Immature natural killer cell (primary cell): Measurements from ENCODE around the gene DMAC2. TPM values are rescaled to one million over a fixed set of nuclear protein-coding genes. Genes with fewer than 3 reads are reported as not detected.
"Not testable (repeated sequence)": the region's sequence is repeated elsewhere in the genome, so short reads cannot be mapped to it uniquely, and the experiment has no call there.

Source experiments
- DNase-seq, 3 donors: peaks; one replicate each; pipeline ENCODE4 v3.0.0; 2022; ENCODE audit warnings: mixed read lengths in 1 of 3
- H3K27ac Mint-ChIP-seq, 6 donors: one replicate each; pipeline ENCODE4 v1.8.0; 2020; ENCODE audit warnings: mixed read lengths in 6 of 6, mild to moderate bottlenecking in 5 of 6, inconsistent platforms in 4 of 6, moderate library complexity in 3 of 6
- H3K27me3 Mint-ChIP-seq, 3 donors: one replicate each; pipeline ENCODE4 v1.8.0; 2020 to 2021; ENCODE audit warnings: low read depth in 3 of 3, mild to moderate bottlenecking in 3 of 3, mixed read lengths in 3 of 3, moderate library complexity in 3 of 3, inconsistent platforms in 1 of 3
- H3K36me3 Mint-ChIP-seq, 3 donors: one replicate each; pipeline ENCODE4 v1.8.0; 2020; ENCODE audit warnings: mixed read lengths in 3 of 3, inconsistent platforms in 2 of 3, mild to moderate bottlenecking in 2 of 3
- H3K4me1 Mint-ChIP-seq, 2 donors: one replicate each; pipeline ENCODE4 v1.8.0; 2020; ENCODE audit warnings: inconsistent platforms in 2 of 2, mild to moderate bottlenecking in 2 of 2, mixed read lengths in 2 of 2, moderate library complexity in 1 of 2
- H3K4me3 Mint-ChIP-seq, 5 donors: one replicate each; pipeline ENCODE4 v1.8.0; 2020; ENCODE audit warnings: mild to moderate bottlenecking in 5 of 5, mixed read lengths in 5 of 5, inconsistent platforms in 3 of 5, moderate library complexity in 3 of 5
- H3K9me3 Mint-ChIP-seq, 6 donors: one replicate each; pipeline ENCODE4 v1.8.0; 2020; ENCODE audit warnings: mild to moderate bottlenecking in 6 of 6, mixed read lengths in 6 of 6, inconsistent platforms in 4 of 6, moderate library complexity in 3 of 6
- polyA plus RNA-seq, 3 donors: library from polyadenylated mRNA; unstranded; fragments of 300-500 nt; fragmentation: Illumina TruSeq; gene quantifications; one replicate each; pipeline ENCODE4 v1.2.3, GENCODE V29; 2021

DMAC2 gene
- polyA plus RNA-seq, 3 donors from 2014 or later, result 70.5 to 90.4 (median 77.3) TPM

- H3K4me3 Mint-ChIP-seq, result peak overlapping the region in 1 of 5 donors; percentile 57
- H3K27me3 Mint-ChIP-seq, result peaks cover 0 to 4% (median 0%) of the 10 kb centered on the region in 3 donors
- H3K4me1 Mint-ChIP-seq, result peaks cover 15 to 18% of the 10 kb centered on the region in 2 donors
- peaks cover 7 to 23% (median 11%) of the 10 kb centered on the region in 3 donors for H3K36me3 Mint-ChIP-seq
- H3K27ac Mint-ChIP-seq, result peak overlapping the region in 5 of 6 donors; percentile 46 to 74 (median 66)
- no peak for DNase-seq
- no peaks in the 10 kb centered on the region for H3K9me3 Mint-ChIP-seq
Measured at GRCh38 chr19:41410336-41411054, 29.2 kb downstream of the DMAC2 start.

- peaks cover 15 to 18% of the 10 kb centered on the region in 2 donors for H3K4me1 Mint-ChIP-seq
- H3K36me3 Mint-ChIP-seq, result peaks cover 7 to 20% (median 7%) of the 10 kb centered on the region in 3 donors
- H3K27ac Mint-ChIP-seq, result peak overlapping the region in 4 of 6 donors; percentile 36 to 74 (median 48)
- DNase-seq, result no peak
- H3K9me3 Mint-ChIP-seq, result no peaks in the 10 kb centered on the region
- H3K4me3 Mint-ChIP-seq, result peak overlapping the region in 4 of 5 donors; percentile 46 to 55 (median 49)
- H3K27me3 Mint-ChIP-seq, result peaks cover 0 to 4% (median 0%) of the 10 kb centered on the region in 3 donors
Measured at GRCh38 chr19:41409288-41409687, 30.4 kb downstream of the DMAC2 start.

GRCh38 chr19:41408846-41409245 lies 30.9 kb downstream of the DMAC2 start:
- H3K9me3 Mint-ChIP-seq, DNase-seq, H3K27me3 Mint-ChIP-seq, H3K27ac Mint-ChIP-seq, H3K4me3 Mint-ChIP-seq: not testable (repeated sequence)
- H3K36me3 Mint-ChIP-seq, result peaks cover 4 to 17% (median 7%) of the 10 kb centered on the region in 3 donors
- H3K4me1 Mint-ChIP-seq, result peaks cover 15 to 18% of the 10 kb centered on the region in 2 donors

DNA sequence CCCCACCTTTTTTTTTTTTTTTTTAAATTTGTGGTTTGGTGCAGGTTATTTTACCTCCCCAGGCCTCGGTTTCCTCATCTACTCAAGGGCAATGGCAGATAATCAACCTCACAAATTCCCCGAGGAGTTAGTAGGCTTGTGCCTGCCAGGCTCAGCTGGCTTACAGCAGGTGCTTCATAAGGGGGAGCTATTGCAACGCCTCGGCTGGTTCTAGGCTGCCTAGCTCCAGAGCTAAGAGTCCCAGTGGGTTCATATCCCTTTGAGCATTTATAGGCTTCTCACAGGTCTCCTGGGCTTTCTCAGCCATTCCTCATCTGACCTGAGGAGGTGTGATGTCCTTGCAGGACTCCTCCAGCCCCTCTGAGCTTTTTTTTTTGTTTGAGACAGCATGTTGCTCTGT lies 31.5 kb downstream of the DMAC2 start:
- H3K9me3 Mint-ChIP-seq, result no peaks in the 10 kb centered on the region
- H3K4me3 Mint-ChIP-seq, result no peak overlapping the region
- DNase-seq, result no peak
- H3K36me3 Mint-ChIP-seq, result peaks cover 0 to 11% (median 3%) of the 10 kb centered on the region in 3 donors
- H3K4me1 Mint-ChIP-seq, result peaks cover 15 to 18% of the 10 kb centered on the region in 2 donors
- peaks cover 0 to 4% (median 0%) of the 10 kb centered on the region in 3 donors for H3K27me3 Mint-ChIP-seq
- H3K27ac Mint-ChIP-seq, result no peak overlapping the region

DNA sequence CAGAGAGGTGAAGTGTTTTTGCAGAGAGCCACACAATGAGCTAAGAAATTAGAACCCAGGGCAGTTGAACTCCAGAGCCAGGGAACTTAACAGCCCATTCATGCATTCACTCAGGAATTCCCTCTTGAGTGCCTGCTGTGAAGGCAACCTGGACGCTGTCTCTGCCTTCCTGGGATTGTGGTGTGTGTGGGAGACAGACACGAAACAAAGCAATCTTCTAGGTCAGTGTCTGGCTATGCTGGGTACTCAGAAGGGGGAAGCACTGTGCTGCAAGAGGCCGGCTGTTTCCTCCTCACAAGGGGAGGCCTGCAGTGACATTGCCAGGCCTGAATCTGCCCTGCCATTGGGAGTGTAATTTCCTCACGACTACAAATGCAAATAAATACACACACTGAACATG lies 32.4 kb downstream of the DMAC2 start:
- H3K9me3 Mint-ChIP-seq, result no peaks in the 10 kb centered on the region
- H3K27me3 Mint-ChIP-seq, result peaks cover 0 to 4% (median 0%) of the 10 kb centered on the region in 3 donors
- peaks cover 0 to 11% (median 3%) of the 10 kb centered on the region in 3 donors for H3K36me3 Mint-ChIP-seq
- no peak overlapping the region for H3K4me3 Mint-ChIP-seq
- DNase-seq, result no peak
- H3K4me1 Mint-ChIP-seq, result peaks cover 15 to 18% of the 10 kb centered on the region in 2 donors
- no peak overlapping the region for H3K27ac Mint-ChIP-seq

DNA sequence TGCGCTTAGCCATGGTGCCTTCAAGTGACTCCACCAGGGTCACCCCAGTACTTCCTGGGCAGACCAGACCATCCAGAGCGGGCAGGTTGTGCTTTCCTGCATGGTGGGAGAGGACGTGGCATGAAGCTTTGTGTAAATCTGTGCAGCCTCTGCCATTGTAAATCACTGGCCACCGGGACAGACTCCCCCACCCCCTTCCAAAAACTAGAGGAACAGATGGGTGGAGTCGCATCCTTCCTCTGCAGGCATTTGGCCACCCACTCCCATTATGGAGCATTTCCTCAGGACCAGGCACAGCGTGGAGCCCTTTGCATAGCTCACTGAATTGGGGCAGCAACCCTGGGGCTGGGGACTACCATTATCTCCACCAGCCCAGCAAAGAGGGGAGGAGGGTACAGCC lies 33.9 kb downstream of the DMAC2 start:
- H3K36me3 Mint-ChIP-seq, result peaks cover 0 to 10% (median 0%) of the 10 kb centered on the region in 3 donors
- no peaks in the 10 kb centered on the region for H3K9me3 Mint-ChIP-seq
- peaks cover 18 to 24% of the 10 kb centered on the region in 2 donors for H3K4me1 Mint-ChIP-seq
- H3K4me3 Mint-ChIP-seq, result no peak overlapping the region
- H3K27ac Mint-ChIP-seq, result no peak overlapping the region
- DNase-seq, result no peak
- H3K27me3 Mint-ChIP-seq, result peaks cover 0 to 4% (median 0%) of the 10 kb centered on the region in 3 donors

DNA sequence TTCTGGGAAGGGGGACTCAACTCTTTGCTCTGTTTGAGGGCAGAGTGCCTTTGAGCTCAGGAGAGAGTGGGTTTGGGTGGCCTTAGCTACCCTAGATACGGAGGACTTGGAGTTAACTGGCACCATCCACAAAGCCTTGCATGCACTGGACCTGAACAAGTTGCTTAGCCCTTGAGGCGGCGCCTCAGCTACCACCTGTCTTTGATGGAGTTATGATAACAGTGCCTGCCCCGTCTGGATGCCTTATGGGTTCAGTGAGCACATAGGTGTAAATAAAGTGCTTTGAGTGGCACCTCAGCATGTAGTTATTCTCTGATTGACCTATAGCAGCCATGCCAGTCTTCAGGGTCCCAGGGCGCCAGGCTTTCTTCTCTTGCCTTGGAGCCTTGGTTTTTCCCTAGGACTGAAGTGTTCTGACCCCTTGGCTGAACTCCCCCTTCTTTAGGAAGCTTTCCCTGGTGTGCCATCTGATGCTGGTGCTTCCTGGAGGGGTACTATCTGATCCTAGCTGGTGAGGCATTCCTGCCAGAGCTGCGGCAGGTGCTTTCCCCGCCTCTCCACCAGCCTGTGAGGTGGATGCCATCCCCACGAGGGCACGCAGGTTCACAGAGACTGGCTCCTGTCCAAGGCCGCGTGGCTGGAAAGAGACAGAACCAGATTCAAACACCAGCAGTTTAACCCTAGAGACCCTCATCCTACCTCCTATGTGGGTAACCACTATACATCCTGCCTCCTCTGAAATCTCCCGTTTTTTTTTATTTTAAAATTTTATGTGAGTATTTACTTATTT lies 36.3 kb downstream of the DMAC2 start:
- peaks cover 0 to 2% (median 1%) of the 10 kb centered on the region in 3 donors for H3K27me3 Mint-ChIP-seq
- no peaks in the 10 kb centered on the region for H3K9me3 Mint-ChIP-seq
- peak overlapping the region in 1 of 6 donors; percentile 12 for H3K27ac Mint-ChIP-seq
- no peak overlapping the region for H3K4me3 Mint-ChIP-seq
- DNase-seq, result no peak
- peaks cover 15 to 23% of the 10 kb centered on the region in 2 donors for H3K4me1 Mint-ChIP-seq
- H3K36me3 Mint-ChIP-seq, result peaks cover 0 to 4% (median 0%) of the 10 kb centered on the region in 3 donors

DNA sequence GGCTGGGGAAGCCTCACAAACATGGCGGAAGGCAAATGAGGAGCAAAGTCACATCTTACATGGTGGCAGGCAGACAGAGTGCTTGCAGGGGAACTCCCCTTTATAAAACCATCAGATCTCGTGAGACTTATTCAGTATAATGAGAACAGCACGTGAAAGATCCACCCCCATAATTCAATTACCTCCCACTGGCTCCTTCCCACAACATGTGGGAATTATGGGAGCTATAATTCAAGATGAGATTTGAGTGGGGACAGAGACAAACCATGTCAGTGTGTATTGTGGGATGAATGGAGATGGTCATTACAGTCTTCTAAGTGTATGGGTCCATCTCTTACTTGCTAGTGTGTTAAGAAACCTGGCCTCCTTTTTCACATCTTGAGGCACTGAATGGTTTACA lies 37.7 kb downstream of the DMAC2 start:
- no peaks in the 10 kb centered on the region for H3K9me3 Mint-ChIP-seq
- H3K4me1 Mint-ChIP-seq, result peaks cover 24 to 37% of the 10 kb centered on the region in 2 donors
- H3K27me3 Mint-ChIP-seq, result peaks cover 0 to 7% (median 7%) of the 10 kb centered on the region in 3 donors
- no peak overlapping the region for H3K4me3 Mint-ChIP-seq
- DNase-seq, result no peak
- H3K27ac Mint-ChIP-seq, result peak overlapping the region in 1 of 6 donors; percentile 30
- H3K36me3 Mint-ChIP-seq, result peaks cover 0 to 4% (median 0%) of the 10 kb centered on the region in 3 donors

DNA sequence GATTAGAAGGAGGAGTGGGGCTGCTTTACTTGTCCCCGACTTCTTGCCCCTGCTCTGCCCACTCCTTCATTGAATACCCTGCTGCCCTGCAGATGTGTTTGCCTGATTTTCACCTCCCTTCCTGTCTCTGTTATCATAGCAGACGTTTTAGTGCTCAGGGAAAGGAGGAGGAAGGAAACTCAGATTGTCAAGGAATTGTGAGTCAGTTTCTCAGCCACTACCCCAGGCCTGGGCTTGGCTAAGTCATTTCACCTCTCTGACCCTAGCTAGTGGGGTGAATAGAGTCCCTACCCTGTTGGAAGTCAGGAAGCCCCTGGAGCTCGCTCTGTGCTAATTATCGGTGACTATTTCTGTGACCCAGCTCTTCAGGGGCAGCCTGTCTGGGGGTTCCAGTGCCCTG lies 38.2 kb downstream of the DMAC2 start:
- Mint-ChIP-seq H3K27ac (peak overlapping the region in 2 of 6 donors; percentile 36 to 71), H3K4me1 (peaks cover 28 to 42% of the 10 kb centered on the region in 2 donors), H3K4me3 (peak overlapping the region in 1 of 5 donors; percentile 8), H3K27me3 (peaks cover 0 to 9% (median 8%) of the 10 kb centered on the region in 3 donors), H3K9me3 (no peaks in the 10 kb centered on the region), H3K36me3 (peaks cover 0 to 4% (median 0%) of the 10 kb centered on the region in 3 donors)
- DNase-seq, result no peak

GRCh38 chr19:41399525-41399924 lies 40.2 kb downstream of the DMAC2 start:
- peak overlapping the region; percentile 30 to 98 (median 95) for H3K4me3 Mint-ChIP-seq
- peaks cover 0 to 4% (median 0%) of the 10 kb centered on the region in 3 donors for H3K36me3 Mint-ChIP-seq
- H3K27ac Mint-ChIP-seq, result peak overlapping the region in 3 of 6 donors; percentile 46 to 84 (median 83)
- peaks cover 0 to 11% (median 8%) of the 10 kb centered on the region in 3 donors for H3K27me3 Mint-ChIP-seq
- H3K9me3 Mint-ChIP-seq, result no peaks in the 10 kb centered on the region
- DNase-seq, result no peak
- H3K4me1 Mint-ChIP-seq, result peaks cover 37 to 57% of the 10 kb centered on the region in 2 donors

DNA sequence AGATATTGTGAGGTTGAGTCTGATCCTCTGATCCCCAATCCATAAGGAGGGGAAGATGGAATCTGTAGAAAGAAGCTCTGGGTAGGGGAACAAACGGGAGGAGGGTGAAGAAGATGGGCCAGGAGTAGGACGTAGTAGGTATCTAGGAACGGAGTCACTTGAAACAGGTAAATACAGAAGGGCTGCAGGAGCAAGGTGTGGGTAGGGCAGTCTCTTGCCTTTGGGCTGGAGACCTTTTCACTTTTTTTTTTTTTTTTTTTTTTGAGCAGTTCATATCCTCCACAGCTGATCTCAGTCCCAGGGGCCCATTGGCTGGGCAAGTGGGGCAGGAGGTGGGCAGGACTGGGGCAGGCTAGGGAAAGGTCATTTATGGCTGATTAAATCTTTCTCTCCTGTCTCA lies 40.6 kb downstream of the DMAC2 start:
- Mint-ChIP-seq H3K9me3 (no peaks in the 10 kb centered on the region), H3K36me3 (peaks cover 0 to 4% (median 0%) of the 10 kb centered on the region in 3 donors), H3K4me1 (peaks cover 37 to 57% of the 10 kb centered on the region in 2 donors), H3K27ac (peak overlapping the region in 5 of 6 donors; percentile 27 to 100 (median 57)), H3K27me3 (peaks cover 0 to 11% (median 8%) of the 10 kb centered on the region in 3 donors), H3K4me3 (peak overlapping the region; percentile 95 to 99 (median 97))
- no peak for DNase-seq

DNA sequence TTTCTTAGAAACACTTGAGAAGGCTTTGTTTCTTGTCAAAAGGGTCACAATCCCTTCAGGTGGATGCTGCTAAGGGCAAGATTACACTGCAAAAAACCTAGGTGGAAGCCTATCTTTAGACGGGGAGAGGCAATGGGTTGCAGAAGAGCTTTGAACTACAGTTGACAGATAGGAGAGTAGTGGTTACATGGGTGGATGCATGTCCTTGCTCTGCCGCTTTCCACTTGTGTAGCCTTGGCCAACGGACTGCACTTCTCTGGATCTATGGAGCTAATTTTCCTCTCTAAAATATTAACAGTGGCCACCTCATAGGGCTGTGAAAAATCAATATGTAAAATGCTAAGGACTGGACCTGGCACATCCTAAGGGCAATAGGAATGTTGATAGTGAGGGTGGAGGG lies 41.1 kb downstream of the DMAC2 start:
- Mint-ChIP-seq H3K27me3 (peaks cover 0 to 11% (median 8%) of the 10 kb centered on the region in 3 donors), H3K27ac (peak overlapping the region; percentile 100), H3K4me3 (peak overlapping the region; percentile 95 to 99 (median 97)), H3K9me3 (no peaks in the 10 kb centered on the region), H3K4me1 (peaks cover 37 to 57% of the 10 kb centered on the region in 2 donors), H3K36me3 (peaks cover 0 to 4% (median 0%) of the 10 kb centered on the region in 3 donors)
- DNase-seq, result no peak

- Mint-ChIP-seq H3K27me3 (peaks cover 0 to 11% (median 8%) of the 10 kb centered on the region in 3 donors), H3K27ac (peak overlapping the region; percentile 100), H3K4me1 (peaks cover 37 to 57% of the 10 kb centered on the region in 2 donors), H3K4me3 (peak overlapping the region; percentile 95 to 99 (median 97)), H3K9me3 (no peaks in the 10 kb centered on the region), H3K36me3 (peaks cover 0 to 4% (median 0%) of the 10 kb centered on the region in 3 donors)
- DNase-seq, result no peak
Measured at GRCh38 chr19:41398050-41398418, 41.7 kb downstream of the DMAC2 start.
